DMS153 treated with DMSO at 0.1 percent for 48 hours (cell line): ENCODE results near the gene ALDH9A1.

Source experiments
- DNase-seq: peaks from one replicate; lab custom pipeline; 2025; ENCODE audit not compliant: unreplicated experiment; lab: John Stamatoyannopoulos, UW

The ALDH9A1 gene

DNA sequence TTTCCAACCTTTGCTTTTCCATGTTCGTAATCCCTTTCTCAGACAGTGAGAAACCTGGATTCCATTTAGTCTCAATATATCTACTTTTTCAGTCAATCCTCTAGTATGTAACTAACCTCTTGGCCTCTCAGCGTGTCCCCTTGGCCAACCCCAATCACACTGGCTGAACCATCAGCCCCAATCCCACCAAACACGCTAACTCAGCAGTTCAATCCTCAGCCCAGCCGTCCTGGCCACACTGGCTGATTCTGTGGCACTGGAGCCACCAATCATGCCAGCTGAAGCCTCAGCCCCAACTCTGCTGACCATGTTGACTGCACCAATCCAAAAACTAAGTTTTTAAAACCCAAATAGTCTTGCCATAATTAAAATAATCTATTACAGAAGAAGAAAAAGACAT is 73.9 kb downstream of the ALDH9A1 start:
- no peak for DNase-seq

GRCh38 chr1:165623624-165624023 is 74.7 kb downstream of the ALDH9A1 start:
- no peak for DNase-seq

- no peak for DNase-seq
Measured at GRCh38 chr1:165619647-165620151, 78.7 kb downstream of the ALDH9A1 start.

DNA sequence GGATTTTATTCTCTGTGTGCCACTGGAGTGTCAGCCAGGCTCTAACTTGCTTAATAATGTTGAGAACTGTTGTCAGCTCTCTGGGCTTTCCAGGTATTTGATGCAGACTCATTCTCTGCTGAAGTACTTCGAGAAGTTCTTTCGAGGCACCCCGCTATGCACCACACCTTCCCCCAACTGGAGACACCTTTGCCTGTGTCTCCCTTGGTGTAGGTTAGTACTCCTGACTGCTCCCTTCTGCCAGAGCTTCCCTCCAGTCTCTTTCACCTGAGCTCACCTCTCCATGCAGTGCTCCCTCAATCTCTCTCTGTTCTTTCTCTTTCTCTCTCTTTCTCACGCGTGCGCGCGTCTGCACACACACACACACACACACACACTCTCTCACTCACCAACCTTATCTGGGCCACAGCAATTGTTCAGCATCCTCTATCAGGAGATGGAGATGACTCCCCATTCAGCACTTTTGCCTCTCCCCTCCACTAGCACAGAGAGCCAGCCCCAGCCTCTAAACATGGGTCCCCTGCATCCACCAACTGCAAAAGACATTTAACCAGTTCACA is 81.3 kb downstream of the ALDH9A1 start:
- no peak for DNase-seq

- no peak for DNase-seq
Measured at GRCh38 chr1:165616054-165616612, 82.2 kb downstream of the ALDH9A1 start.
